ENCODE results near the gene ZNF253. TPM values are rescaled to one million over a fixed set of nuclear protein-coding genes. Genes with fewer than 3 reads are reported as not detected.
"Not testable (repeated sequence)": the region's sequence is repeated elsewhere in the genome, so short reads cannot be mapped to it uniquely, and the experiment has no call there.

The ZNF253 gene
- 8.1 TPM for total RNA-seq
- long read RNA-seq, transcript ZNF253-203 (4 exons, 3,519 nt): major isoform, 7 of 8 reads
- long read RNA-seq, partial matches to known transcripts: 0 of 8 reads
- long read RNA-seq, other reads (novel, unspliced or antisense): 0 of 8 reads

DNA sequence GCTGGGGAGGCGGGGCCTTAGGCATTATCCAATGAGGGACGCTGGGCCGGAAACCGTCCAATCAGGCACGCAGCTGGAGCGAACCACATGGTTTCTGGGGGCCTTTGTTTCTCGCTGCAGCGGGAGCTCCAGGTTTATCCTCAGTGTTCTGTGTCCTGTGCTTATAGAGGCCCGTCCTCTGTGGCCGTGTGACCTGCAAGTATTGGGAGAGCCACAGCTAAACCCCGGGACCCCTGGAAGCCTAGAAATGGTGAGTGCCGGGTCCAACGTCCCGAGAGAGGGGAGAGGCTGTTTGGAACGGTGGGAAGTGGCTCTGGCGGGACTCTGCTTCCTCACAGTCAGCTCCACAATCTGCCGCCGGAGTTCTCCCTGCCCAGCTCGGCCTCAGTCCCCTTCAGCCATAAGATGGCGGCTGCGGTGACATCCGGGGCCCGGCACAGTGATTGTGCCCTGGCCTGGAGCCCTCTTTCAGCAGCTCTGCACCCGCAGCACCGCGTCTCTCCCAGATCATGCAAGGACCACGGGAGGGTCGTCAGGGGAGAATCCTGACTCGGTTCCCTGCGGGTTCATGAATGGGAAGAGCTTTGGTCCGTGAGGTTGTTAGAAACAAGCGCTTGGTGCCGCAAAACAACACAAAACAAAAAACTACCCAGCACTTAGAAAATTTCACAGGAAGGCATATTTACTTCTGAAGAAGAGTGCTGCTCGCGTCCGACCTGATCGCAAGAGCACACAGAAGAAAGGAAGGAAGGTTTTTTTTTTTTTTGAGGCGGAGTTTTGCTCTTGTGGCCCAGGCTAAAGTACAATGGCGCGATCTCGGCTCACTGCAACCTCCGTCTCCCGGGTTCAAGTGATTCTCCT is at the start of gene ZNF253:
Gene ZNF253, plus strand, starts transcription at position 133 of the 861 bp plus-strand sequence. Its CDS starts 115 bp downstream, at position 248.
- TF ChIP-seq, protein P1, sequence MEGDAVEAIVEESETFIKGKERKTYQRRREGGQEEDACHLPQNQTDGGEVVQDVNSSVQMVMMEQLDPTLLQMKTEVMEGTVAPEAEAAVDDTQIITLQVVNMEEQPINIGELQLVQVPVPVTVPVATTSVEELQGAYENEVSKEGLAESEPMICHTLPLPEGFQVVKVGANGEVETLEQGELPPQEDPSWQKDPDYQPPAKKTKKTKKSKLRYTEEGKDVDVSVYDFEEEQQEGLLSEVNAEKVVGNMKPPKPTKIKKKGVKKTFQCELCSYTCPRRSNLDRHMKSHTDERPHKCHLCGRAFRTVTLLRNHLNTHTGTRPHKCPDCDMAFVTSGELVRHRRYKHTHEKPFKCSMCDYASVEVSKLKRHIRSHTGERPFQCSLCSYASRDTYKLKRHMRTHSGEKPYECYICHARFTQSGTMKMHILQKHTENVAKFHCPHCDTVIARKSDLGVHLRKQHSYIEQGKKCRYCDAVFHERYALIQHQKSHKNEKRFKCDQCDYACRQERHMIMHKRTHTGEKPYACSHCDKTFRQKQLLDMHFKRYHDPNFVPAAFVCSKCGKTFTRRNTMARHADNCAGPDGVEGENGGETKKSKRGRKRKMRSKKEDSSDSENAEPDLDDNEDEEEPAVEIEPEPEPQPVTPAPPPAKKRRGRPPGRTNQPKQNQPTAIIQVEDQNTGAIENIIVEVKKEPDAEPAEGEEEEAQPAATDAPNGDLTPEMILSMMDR (IDR thresholded peaks at IDR 0.05): no peak
- peak within 1 kb of the TSS; percentile 85 for H3K27ac ChIP-seq
- H3K9me3 ChIP-seq: no peaks in the 10 kb centered on the region
- H3K27me3 ChIP-seq: no peaks in the 10 kb centered on the region
- peaks cover 4% of the 10 kb centered on the region for H3K4me1 ChIP-seq
- intact Hi-C loops (cut with DNase I): no loop called here
- H3K4me3 ChIP-seq: peak within 1 kb of the TSS; percentile 79
- ATAC-seq: peak; percentile 100
- H3K36me3 ChIP-seq: no peaks in the 10 kb centered on the region
- DNase-seq: peak; percentile 97

DNA sequence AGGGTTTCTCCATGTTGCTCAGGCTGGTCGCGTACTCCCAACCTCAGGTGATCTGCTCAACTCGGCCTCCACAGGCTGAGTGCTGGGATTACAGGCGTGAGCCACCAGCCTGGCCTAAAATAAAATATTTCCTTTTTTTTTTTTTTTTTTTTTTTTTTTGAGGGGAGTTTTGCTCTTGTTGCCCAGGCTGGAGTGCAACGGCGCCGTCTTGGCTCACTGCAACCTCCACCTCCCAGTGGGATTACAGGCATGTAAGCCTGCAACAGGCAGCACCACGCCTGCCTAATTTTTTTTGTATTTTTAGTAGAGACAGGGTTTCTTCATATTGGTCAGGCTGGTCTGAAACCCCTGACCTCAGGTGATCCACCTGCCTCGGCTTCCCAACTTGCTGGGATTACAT is 49.0 kb upstream of the ZNF253 start:
- peaks cover 24% of the 10 kb centered on the region for H3K4me1 ChIP-seq
- H3K27me3 ChIP-seq: no peaks in the 10 kb centered on the region
- DNase-seq: no peak
- intact Hi-C loops (cut with DNase I): no loop called here
- H3K27ac ChIP-seq: no peak overlapping the region
- TF ChIP-seq, protein P1 (IDR thresholded peaks at IDR 0.05): no peak
- peaks cover 13% of the 10 kb centered on the region for H3K36me3 ChIP-seq
- no peak overlapping the region for H3K4me3 ChIP-seq
- ATAC-seq: no peak
- peaks cover 3% of the 10 kb centered on the region for H3K9me3 ChIP-seq

DNA sequence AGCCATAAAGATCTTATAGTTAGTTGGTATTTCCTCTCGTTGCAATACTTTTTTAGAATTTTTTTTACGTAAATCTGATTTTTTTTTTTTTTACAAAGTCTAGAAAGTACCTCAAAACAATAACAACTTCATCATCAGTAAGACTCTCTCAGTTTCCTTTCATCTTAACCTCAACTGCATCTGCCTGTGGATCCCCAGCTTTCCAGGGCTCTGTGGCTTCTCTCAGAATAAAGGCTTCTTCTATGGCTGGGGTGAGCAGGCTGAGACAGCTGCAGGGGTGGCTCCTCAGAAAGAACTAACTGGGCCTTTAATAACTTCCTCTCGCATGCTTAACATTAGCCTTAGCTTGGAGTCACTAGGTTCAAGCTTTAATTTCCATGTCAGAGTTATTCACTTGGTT is 48.3 kb upstream of the ZNF253 start:
- peaks cover 24% of the 10 kb centered on the region for H3K4me1 ChIP-seq
- peaks cover 3% of the 10 kb centered on the region for H3K9me3 ChIP-seq
- ATAC-seq: no peak
- H3K36me3 ChIP-seq: peaks cover 13% of the 10 kb centered on the region
- intact Hi-C loops (cut with DNase I): no loop called here
- DNase-seq: no peak
- H3K27me3 ChIP-seq: no peaks in the 10 kb centered on the region
- no peak overlapping the region for H3K27ac ChIP-seq
- H3K4me3 ChIP-seq: no peak overlapping the region
- TF ChIP-seq, protein P1 (IDR thresholded peaks at IDR 0.05): no peak

DNA sequence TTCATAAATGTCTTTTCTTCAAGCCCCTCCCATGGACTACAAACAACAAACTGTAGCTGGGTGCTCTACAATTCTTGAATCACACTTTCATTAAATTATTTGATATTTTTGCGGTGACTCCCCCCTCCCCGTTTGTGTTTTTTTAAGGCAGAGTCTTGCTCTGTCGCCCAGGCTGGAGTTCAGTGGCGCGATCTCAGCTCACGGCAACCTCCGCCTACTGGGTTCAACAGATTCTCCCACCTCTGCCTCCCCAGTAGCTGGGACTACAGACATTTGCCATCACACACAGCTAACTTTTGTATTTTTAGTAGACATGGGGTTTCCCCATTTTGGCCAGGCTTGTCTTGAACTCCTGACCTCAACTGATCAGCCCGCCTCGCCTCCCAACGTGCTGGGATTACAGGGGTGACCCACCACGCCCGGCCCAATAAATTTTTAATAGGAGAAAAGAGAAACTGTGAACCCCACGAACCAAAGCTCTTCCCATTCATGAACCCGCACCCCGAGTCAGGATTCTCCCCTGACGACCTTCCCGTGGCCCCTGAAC is 44.8 kb upstream of the ZNF253 start:
- intact Hi-C loops (cut with DNase I): no loop called here
- Histone ChIP-seq H3K9me3 (peaks cover 3% of the 10 kb centered on the region), H3K4me1 (peaks cover 24% of the 10 kb centered on the region), H3K36me3 (peaks cover 13% of the 10 kb centered on the region), H3K27ac (peak overlapping the region; percentile 96), H3K27me3 (no peaks in the 10 kb centered on the region), H3K4me3 (peak overlapping the region; percentile 85)
- TF ChIP-seq, protein P1 (IDR thresholded peaks at IDR 0.05): no peak
- ATAC-seq (no peak), DNase-seq (no peak)

DNA sequence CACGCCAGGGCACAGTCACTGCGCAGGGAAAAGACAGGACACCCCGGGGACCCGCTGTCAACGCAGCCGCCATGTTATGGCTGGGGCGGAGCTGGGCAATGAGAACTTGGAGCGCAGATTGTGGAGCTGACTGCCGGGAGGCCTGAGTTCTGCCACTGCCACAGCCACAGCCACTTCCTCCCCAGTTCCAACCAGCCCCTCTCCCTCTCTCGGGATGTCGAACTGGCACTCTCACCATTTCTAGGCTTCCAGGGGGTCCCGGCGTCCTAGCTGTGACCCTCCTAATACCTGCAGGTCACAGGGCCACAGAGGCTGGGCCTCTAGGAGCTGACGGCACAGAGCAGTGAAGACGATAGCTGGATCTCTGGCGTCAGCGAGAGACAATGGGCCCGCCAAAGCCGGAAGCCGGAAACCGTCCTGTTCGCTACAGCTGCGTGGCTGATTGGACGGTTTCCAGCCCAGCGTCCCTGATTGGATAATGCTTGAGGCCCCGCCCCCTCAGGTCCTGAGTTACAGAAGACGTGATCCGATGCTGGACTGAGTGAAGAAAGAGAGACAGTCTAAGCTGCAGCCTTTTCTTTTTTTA is 44.2 kb upstream of the ZNF253 start, which contains the start of gene ZNF506:
Gene ZNF506, minus strand, starts transcription at position 385 of the 586 bp plus-strand sequence. Its CDS starts 147 bp downstream, at position 238.
- TF ChIP-seq, protein P1 (IDR thresholded peaks at IDR 0.05): no peak
- Histone ChIP-seq H3K4me3 (peak within 1 kb of the TSS; percentile 85), H3K4me1 (peaks cover 24% of the 10 kb centered on the region), H3K36me3 (peaks cover 13% of the 10 kb centered on the region), H3K9me3 (peaks cover 3% of the 10 kb centered on the region), H3K27ac (peak within 1 kb of the TSS; percentile 96), H3K27me3 (no peaks in the 10 kb centered on the region)
- ATAC-seq (peak; percentile 99), DNase-seq (peak; percentile 98)
- intact Hi-C loops (cut with DNase I): no loop called here

DNA sequence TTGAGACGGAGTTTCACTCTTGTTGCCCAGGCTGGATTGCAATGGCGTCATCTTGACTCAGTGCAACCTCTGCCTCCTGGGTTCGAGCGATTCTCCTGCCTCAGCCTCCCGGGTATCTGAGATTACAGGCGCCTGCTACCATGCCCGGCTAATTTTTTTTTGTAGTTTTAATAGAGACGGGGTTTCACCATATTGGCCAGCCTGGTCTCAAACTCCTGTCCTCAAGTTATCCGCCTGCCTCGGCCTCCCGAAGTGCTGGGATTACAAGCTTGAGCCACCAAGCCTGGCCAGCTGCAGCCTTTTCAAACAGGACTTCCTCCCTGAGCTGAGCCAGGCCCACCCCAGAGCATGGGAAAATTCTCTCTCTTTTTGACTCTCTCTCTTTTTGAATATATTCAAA is 43.7 kb upstream of the ZNF253 start:
- Histone ChIP-seq H3K27ac (peak overlapping the region; percentile 96), H3K4me3 (peak overlapping the region; percentile 85), H3K4me1 (peaks cover 24% of the 10 kb centered on the region), H3K36me3 (peaks cover 13% of the 10 kb centered on the region)
- H3K27me3 ChIP-seq; ATAC-seq; H3K9me3 ChIP-seq; intact Hi-C loops (cut with DNase I); DNase-seq: not testable (repeated sequence)
